Neural cell (in vitro differentiated cells): ENCODE data around the gene CTSH.

ENCODE experiments used
- EP300 ChIP-seq: fragments of 450-650 bp; conservative IDR thresholded peaks from 2 replicates; pipeline ENCODE4 v1.6.1; 2014; ENCODE audit warnings: antibody characterized with exemption, mild to moderate bottlenecking, moderate library complexity; ENCODE audit not compliant: poor library complexity, severe bottlenecking
- EZH2 ChIP-seq: fragments of 200-600, 300-800 bp; shearing (Covaris generic), sonication (generic); IDR thresholded peaks from 2 replicates; pipeline ENCODE4 v1.6.1; 2014; ENCODE audit warnings: antibody characterized with exemption, low read length, borderline replicate concordance, mild to moderate bottlenecking; ENCODE audit not compliant: insufficient read depth, poor library complexity, severe bottlenecking
- POLR2AphosphoS5 ChIP-seq: IDR thresholded peaks from 2 replicates; pipeline ENCODE4 v1.6.1; 2012
- RAD21 ChIP-seq: fragments of 450-650 bp; conservative IDR thresholded peaks from 2 replicates; pipeline ENCODE4 v1.6.1; 2014; ENCODE audit warnings: antibody characterized with exemption, mild to moderate bottlenecking, moderate library complexity
- REST ChIP-seq: IDR thresholded peaks from 2 replicates; pipeline ENCODE4 v1.6.1; 2012; ENCODE audit warnings: borderline replicate concordance
- SMC3 ChIP-seq: fragments of 450-650 bp; conservative IDR thresholded peaks from 2 replicates; pipeline ENCODE4 v1.6.1; 2014; ENCODE audit warnings: antibody characterized with exemption, mild to moderate bottlenecking, moderate library complexity; ENCODE audit not compliant: poor library complexity
- TF ChIP-seq, protein P1 (sequence below): fragments of 450-650 bp; IDR thresholded peaks from 2 replicates; pipeline ENCODE4 v1.5.1; 2014; ENCODE audit warnings: antibody characterized with exemption, mild to moderate bottlenecking, moderate library complexity; ENCODE audit not compliant: poor library complexity, severe bottlenecking

DNA sequence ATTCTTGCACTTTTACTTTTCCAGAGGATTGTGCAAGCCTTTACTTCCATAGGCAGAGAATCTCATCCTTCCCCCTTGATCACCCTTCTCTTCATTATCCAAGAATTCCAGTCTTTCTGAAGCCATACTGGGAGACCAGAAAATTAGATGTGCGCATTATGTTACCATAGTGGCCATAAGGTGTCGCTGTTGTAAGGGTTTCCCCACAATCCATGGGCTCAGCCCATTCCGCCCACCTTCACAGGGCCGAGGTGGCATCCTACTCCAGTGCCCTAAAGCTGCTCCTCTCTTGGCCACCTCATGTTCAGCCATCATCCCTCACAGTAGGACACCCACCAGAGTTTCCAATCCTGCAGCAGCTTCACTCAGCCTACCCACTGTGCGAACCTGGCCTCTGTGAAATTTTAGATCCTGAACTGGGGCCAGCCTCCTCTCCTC lies 35.0 kb downstream of the CTSH start:
- TF ChIP-seq EP300 (no peak), SMC3 (peak; percentile 82), EZH2 (no peak), RAD21 (peak; percentile 81), REST (no peak), POLR2AphosphoS5 (peak; percentile 17)
- TF ChIP-seq, protein P1, sequence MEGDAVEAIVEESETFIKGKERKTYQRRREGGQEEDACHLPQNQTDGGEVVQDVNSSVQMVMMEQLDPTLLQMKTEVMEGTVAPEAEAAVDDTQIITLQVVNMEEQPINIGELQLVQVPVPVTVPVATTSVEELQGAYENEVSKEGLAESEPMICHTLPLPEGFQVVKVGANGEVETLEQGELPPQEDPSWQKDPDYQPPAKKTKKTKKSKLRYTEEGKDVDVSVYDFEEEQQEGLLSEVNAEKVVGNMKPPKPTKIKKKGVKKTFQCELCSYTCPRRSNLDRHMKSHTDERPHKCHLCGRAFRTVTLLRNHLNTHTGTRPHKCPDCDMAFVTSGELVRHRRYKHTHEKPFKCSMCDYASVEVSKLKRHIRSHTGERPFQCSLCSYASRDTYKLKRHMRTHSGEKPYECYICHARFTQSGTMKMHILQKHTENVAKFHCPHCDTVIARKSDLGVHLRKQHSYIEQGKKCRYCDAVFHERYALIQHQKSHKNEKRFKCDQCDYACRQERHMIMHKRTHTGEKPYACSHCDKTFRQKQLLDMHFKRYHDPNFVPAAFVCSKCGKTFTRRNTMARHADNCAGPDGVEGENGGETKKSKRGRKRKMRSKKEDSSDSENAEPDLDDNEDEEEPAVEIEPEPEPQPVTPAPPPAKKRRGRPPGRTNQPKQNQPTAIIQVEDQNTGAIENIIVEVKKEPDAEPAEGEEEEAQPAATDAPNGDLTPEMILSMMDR, result peak; percentile 82
